Activated T-cell treated with anti-CD3 and anti-CD28 coated beads for 1 hour (primary cell): ENCODE measurements around the gene LENG1.

Experiments
- DNase-seq: peaks from one replicate; pipeline ENCODE4 v3.0.0-alpha.2; 2020; ENCODE audit warnings: low read depth

LENG1 gene

DNA sequence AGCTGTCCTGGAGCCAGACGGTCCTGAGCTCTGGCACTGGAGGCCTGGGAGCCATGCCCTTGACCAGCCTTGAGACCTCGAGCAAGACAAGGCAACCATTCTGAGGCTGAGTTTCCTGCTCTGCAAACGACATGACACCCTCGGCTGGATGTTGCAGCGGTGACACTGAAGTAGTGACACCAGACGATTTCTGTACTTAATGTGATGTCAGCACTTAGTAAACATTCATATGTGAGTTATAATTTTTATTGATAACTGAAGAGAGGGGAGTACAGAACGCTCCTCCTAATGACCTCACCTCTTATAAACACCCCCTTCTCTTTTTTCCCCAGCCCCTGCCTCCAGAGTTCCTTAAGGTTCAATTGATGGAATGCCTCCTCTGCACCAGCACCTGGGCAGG is 51.0 kb downstream of the LENG1 start:
- no peak for DNase-seq

DNA sequence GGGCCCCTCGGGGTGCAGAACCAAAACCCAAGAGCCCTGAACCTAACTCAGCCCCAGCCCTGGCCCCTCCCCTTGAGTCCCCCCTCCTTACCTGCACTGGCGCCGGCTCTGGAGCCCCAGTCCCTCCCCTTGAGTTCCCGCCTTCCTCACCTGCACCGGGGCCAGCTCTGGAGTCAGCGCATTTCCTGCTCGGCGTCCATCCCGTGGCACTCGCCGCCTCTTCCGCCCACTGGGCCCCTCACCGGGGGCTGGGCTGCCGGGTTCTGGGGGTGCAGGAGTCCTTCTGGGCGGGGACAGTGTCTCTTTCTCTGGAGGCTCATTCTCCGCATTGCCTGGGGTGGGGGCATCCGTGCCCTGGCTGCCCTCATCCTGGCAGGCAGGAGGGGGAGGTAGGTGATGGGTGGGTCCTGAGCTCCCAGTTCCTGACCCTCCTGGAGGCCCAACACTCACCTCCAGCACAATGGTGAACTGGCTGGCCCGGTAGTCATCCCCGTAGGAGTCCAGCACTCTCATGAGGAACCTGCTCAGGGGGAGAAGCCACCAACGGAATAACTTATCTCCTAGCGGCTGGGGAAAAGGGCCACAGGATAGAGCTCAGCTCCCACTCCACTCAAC is 51.5 kb downstream of the LENG1 start:
- DNase-seq, result no peak

DNA sequence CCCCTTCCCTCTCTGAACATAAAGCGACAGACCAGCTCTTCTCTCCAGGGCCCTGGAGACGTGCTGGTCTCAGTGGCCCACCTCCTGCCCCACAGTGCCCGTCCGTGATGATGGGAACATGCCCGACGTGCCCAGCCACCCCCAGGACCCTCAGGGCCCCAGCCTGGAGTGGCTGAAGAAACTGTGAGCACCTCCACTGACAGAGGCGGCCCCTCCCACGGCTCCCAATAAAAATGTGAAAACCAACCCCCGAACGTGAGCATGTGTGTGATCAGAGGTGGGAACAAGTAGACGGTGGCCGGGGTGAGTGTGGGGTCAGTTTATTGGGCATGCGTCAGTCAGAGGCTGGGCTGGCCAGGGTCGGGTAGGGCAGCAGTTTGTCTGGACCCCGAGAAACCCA is 52.8 kb downstream of the LENG1 start:
- DNase-seq, result no peak

DNA sequence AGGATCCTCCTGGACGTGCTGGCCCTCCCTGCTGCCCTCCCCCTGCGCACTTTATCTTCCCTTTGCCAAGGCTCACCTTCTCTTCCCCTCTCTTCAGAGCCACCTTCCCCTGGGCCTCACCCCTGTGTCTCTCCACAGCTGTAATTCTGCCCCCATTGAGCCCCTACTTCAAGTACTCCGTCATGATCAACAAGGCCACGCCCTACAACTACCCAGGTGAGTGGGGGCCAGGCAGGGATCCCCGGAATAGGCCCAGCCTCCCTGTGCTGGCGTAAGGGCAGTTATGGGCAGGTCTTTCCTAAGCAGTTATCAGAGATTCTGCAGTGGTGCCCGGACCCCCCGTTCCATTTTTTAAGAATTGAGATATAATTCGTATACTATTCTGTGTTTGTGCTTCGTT is 53.7 kb downstream of the LENG1 start:
- no peak for DNase-seq
